SK-N-SH (cell line): ENCODE measurements around the gene RAMACL. TPM values are rescaled to one million over a fixed set of nuclear protein-coding genes. Genes with fewer than 3 reads are reported as not detected.

Source experiments
- CTCF ChIA-PET: fragments of 300-600, 350-600 bp; formaldehyde crosslinking; extraction: SDS; loops from one replicate; lab custom pipeline; 2021; lab: Yijun Ruan, JAX
- POLR2A ChIA-PET: fragments of 350-600 bp; sonication (Branson Sonifier 250); formaldehyde crosslinking; extraction: SDS; loops from one replicate; lab custom pipeline; 2020; ENCODE audit warnings: antibody characterized with exemption, inconsistent platforms; lab: Yijun Ruan, JAX
- DNase-seq: peaks from one replicate; pipeline ENCODE4 v3.0.0; 2012
- H2AFZ ChIP-seq: fragments of 200-600 bp; sonication (generic); 2 replicates; pipeline ENCODE4 v1.8.1; 2016; ENCODE audit warnings: antibody characterized with exemption, mild to moderate bottlenecking, low read depth
- H3F3A ChIP-seq: fragments of 200-600 bp; sonication (generic); replicated peaks from 2 replicates; pipeline ENCODE3; 2016; ENCODE audit warnings: antibody characterized with exemption, mild to moderate bottlenecking; ENCODE audit not compliant: insufficient read depth
- H3K27ac ChIP-seq, 2 experiments: fragments of 200-500 bp in 1 of 2; fragments of 200-600 bp in 1 of 2; sonication (Bioruptor generic) in 1 of 2; sonication (generic), shearing (Covaris generic) in 1 of 2; 2 replicates each; pipeline versions ENCODE4 v1.5.1 to v1.6.1; 2014 to 2016; ENCODE audit warnings: low read depth in 2 of 2, inconsistent platforms in 1 of 2, low read length in 1 of 2, mild to moderate bottlenecking in 1 of 2, mixed read lengths in 1 of 2
- H3K27me3 ChIP-seq: fragments of 200-600 bp; sonication (generic), shearing (Covaris generic); 2 replicates; pipeline ENCODE4 v1.6.1; 2016; ENCODE audit warnings: mixed run types; ENCODE audit not compliant: insufficient read depth
- H3K36me3 ChIP-seq, 2 experiments: fragments of 200-500 bp in 1 of 2; fragments of 200-600 bp in 1 of 2; sonication (Bioruptor generic) in 1 of 2; sonication (generic) in 1 of 2; replicated peaks in 1 of 2; 2 replicates each; pipeline versions ENCODE3 to v1.5.1; 2014 to 2016; ENCODE audit warnings: low read length in 1 of 2, mild to moderate bottlenecking in 1 of 2; ENCODE audit not compliant: insufficient read depth in 2 of 2, control insufficient read depth in 1 of 2
- H3K4me1 ChIP-seq, 2 experiments: fragments of 200-500 bp in 1 of 2; fragments of 200-600 bp in 1 of 2; sonication (Bioruptor generic) in 1 of 2; sonication (generic), shearing (Covaris generic) in 1 of 2; 2 replicates each; pipeline versions ENCODE4 v1.5.1 to v1.6.1; 2014 to 2016; ENCODE audit warnings: low read depth in 1 of 2, low read length in 1 of 2, mixed run types in 1 of 2; ENCODE audit not compliant: insufficient read depth in 2 of 2, control insufficient read depth in 1 of 2
- H3K4me2 ChIP-seq: fragments of 200-600 bp; sonication (generic), shearing (Covaris generic); 2 replicates; pipeline ENCODE4 v1.6.1; 2017; ENCODE audit warnings: mixed run types
- H3K4me3 ChIP-seq, 2 experiments: fragments of 200-500 bp in 1 of 2; fragments of 200-600 bp in 1 of 2; sonication (Bioruptor generic) in 1 of 2; sonication (generic), shearing (Covaris generic) in 1 of 2; 2 replicates each; pipeline versions ENCODE4 v1.5.1 to v1.8.1; 2014 to 2016; ENCODE audit warnings: low read depth in 2 of 2, inconsistent platforms in 1 of 2, low read length in 1 of 2, mild to moderate bottlenecking in 1 of 2, mixed read lengths in 1 of 2, moderate library complexity in 1 of 2
- H3K79me2 ChIP-seq: fragments of 200-600 bp; sonication (generic); 2 replicates; pipeline ENCODE4 v1.8.1; 2017; ENCODE audit warnings: mild to moderate bottlenecking; ENCODE audit not compliant: insufficient read depth
- H3K9ac ChIP-seq: fragments of 200-600 bp; sonication (generic); 2 replicates; pipeline ENCODE4 v1.6.1; 2017; ENCODE audit warnings: mixed run types
- H3K9me2 ChIP-seq: fragments of 200-600 bp; sonication (generic); 2 replicates; pipeline ENCODE4 v1.6.1; 2017; ENCODE audit warnings: mixed run types
- H3K9me3 ChIP-seq: fragments of 200-600 bp; sonication (generic); 2 replicates; pipeline ENCODE4 v1.6.1; 2017; ENCODE audit warnings: mixed run types, mild to moderate bottlenecking, moderate library complexity
- H4K20me1 ChIP-seq: fragments of 200-600 bp; sonication (generic); 2 replicates; pipeline ENCODE4 v1.6.1; 2017; ENCODE audit warnings: mild to moderate bottlenecking, mixed run types; ENCODE audit not compliant: insufficient read depth
- GABPA ChIP-seq: IDR thresholded peaks from 2 replicates; pipeline ENCODE4 v1.4.0; 2012; ENCODE audit warnings: low read depth, mild to moderate bottlenecking
- MXI1 ChIP-seq: IDR thresholded peaks from 2 replicates; pipeline ENCODE4 v1.6.1; 2012; ENCODE audit warnings: mild to moderate bottlenecking, low read depth, low read length, improper control_type of control experiment
- NRF1 ChIP-seq: IDR thresholded peaks from 2 replicates; pipeline ENCODE4 v1.6.1; 2012; ENCODE audit warnings: low read depth, mild to moderate bottlenecking, low read length
- POLR2AphosphoS5 ChIP-seq: IDR thresholded peaks from 2 replicates; pipeline ENCODE4 v1.6.1; 2012; ENCODE audit warnings: low read depth, low read length
- RAD21 ChIP-seq: IDR thresholded peaks from 2 replicates; pipeline ENCODE4 v1.6.1; 2012; ENCODE audit warnings: mild to moderate bottlenecking, low read length
- RCOR1 ChIP-seq: fragments of 150-350 bp; IDR thresholded peaks from 2 replicates; pipeline ENCODE4 v1.6.1; 2017; ENCODE audit warnings: antibody characterized with exemption, low read length
- RFX5 ChIP-seq: IDR thresholded peaks from 2 replicates; pipeline ENCODE4 v1.6.1; 2012; ENCODE audit warnings: mild to moderate bottlenecking, improper control_type of control experiment, low read length
- SIN3A ChIP-seq: IDR thresholded peaks from 2 replicates; pipeline ENCODE4 v1.6.1; 2012; ENCODE audit warnings: low read depth, mild to moderate bottlenecking, low read length, moderate library complexity, borderline replicate concordance
- SMC3 ChIP-seq: IDR thresholded peaks from 2 replicates; pipeline ENCODE4 v1.6.1; 2012; ENCODE audit warnings: low read depth, low read length, improper control_type of control experiment
- TAF1 ChIP-seq: IDR thresholded peaks from 2 replicates; pipeline ENCODE4 v1.6.1; 2012; ENCODE audit warnings: low read depth, mild to moderate bottlenecking, low read length, moderate library complexity, borderline replicate concordance
- TCF12 ChIP-seq: IDR thresholded peaks from 2 replicates; pipeline ENCODE4 v1.4.0; 2012
- WGBS: methylation state at CpG from one replicate; pipeline ENCODE4 v1.1.6; 2017; ENCODE audit warnings: low lambda C conversion rate; 5-methylcytosine and 5-hydroxymethylcytosine counted together
- polyA plus RNA-seq, 3 experiments: library from polyadenylated mRNA; depleted of rRNA; stranded (reverse); fragments of >200 nt; gene quantifications; 2 replicates each; pipeline ENCODE4 v1.2.3, GENCODE V29; 2012
- TF ChIP-seq, protein P1 (sequence below): IDR thresholded peaks from 2 replicates; pipeline ENCODE4; 2012
- TF ChIP-seq, protein P2 (sequence below): IDR thresholded peaks from 2 replicates; pipeline ENCODE4 v1.4.0; 2012; ENCODE audit warnings: low read depth, borderline replicate concordance
- TF ChIP-seq, protein P3 (sequence below): IDR thresholded peaks from 2 replicates; pipeline ENCODE4 v1.4.0; 2012; ENCODE audit warnings: low read depth

Gene RAMACL
- polyA plus RNA-seq, 1 of the 3 experiments (the other 2 are of a cell fraction) = 0.10 TPM

DNA sequence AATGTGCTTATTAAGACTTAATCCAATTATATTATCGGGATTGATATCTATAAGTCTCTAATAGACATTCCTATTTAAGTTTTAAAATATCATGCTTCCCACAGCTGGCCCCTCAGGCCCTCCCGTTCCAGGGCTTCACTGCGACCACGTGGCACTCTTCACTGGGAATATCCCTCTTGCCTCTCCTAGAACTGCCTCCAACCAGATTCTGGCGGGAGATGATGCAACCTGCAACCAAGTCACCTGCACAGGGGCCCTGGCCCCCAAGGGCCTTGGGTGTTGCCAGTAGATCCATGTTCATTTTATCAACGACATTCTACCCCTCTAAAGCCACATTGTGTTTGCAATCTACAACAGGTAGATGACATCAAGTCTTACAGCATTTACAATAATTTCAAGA is 18.4 kb upstream of the RAMACL start:
- Histone ChIP-seq H3K4me2 (no peak overlapping the region), H2AFZ (no peak overlapping the region), H3K36me3 (peaks cover under 1 to 15% of the 10 kb centered on the region in 2 experiments), H3K9me2 (no peaks in the 10 kb centered on the region), H4K20me1 (no peaks in the 10 kb centered on the region), H3K4me1 (peaks cover 9 to 28% of the 10 kb centered on the region in 2 experiments; a peak in 3 of 4 replicates), H3F3A (peaks cover 7% of the 10 kb centered on the region), H3K27ac (no peak overlapping the region), H3K79me2 (peaks cover 94% of the 10 kb centered on the region), H3K9ac (no peak overlapping the region), H3K27me3 (no peaks in the 10 kb centered on the region), H3K4me3 (no peak overlapping the region), H3K9me3 (no peaks in the 10 kb centered on the region)
- 87% methylated on average over 6 of the region's 6 CpGs for WGBS
- ChIA-PET POLR2A (no interaction called here), CTCF (no interaction called here)
- no peak for DNase-seq
- no peak for TF ChIP-seq RCOR1
- no peak for TF ChIP-seq NRF1
- no peak for TF ChIP-seq MXI1
- no peak for TF ChIP-seq POLR2AphosphoS5
- TF ChIP-seq TAF1 = no peak
- TF ChIP-seq GABPA = no peak
- TF ChIP-seq, protein P1, sequence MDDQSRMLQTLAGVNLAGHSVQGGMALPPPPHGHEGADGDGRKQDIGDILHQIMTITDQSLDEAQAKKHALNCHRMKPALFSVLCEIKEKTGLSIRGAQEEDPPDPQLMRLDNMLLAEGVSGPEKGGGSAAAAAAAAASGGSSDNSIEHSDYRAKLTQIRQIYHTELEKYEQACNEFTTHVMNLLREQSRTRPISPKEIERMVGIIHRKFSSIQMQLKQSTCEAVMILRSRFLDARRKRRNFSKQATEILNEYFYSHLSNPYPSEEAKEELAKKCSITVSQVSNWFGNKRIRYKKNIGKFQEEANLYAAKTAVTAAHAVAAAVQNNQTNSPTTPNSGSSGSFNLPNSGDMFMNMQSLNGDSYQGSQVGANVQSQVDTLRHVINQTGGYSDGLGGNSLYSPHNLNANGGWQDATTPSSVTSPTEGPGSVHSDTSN = no peak

DNA sequence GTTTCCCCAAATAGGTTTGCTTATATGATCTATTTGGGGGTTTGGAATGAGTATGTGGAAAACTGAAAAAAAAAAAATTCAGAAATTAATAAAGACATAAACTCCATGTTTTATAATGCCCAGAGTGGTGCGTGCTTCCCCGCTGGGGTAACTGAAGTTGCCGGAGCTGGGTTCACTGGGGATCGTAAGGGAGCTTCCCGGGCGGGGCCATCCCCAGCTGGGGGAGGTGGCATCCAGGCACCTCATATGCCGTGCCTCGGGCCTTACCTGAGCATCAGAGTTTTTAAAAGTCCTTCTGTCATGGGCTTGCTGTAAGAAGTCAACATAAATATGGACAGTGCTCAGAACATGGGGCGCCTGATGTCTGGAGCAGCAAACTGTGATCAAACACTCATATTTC is 17.9 kb upstream of the RAMACL start:
- WGBS = 94% methylated on average over 9 of the region's 9 CpGs
- H4K20me1 ChIP-seq = no peaks in the 10 kb centered on the region
- H3K9ac ChIP-seq = no peak overlapping the region
- ChIA-PET POLR2A (no interaction called here), CTCF (interaction anchor here (0.7 kb wide), 1 partner anchor 1372 kb away, joined by 3 read pairs; no protein-coding TSS in a partner anchor)
- no peak overlapping the region for H2AFZ ChIP-seq
- DNase-seq = no peak
- H3K79me2 ChIP-seq = peaks cover 94% of the 10 kb centered on the region
- no peaks in the 10 kb centered on the region for H3K9me3 ChIP-seq
- no peak overlapping the region for H3K4me3 ChIP-seq
- H3F3A ChIP-seq = peaks cover 9% of the 10 kb centered on the region
- no peak overlapping the region for H3K27ac ChIP-seq
- peaks cover 15 to 31% of the 10 kb centered on the region in 2 experiments; a peak in 3 of 4 replicates for H3K4me1 ChIP-seq
- H3K36me3 ChIP-seq = peaks cover 0 to 14% of the 10 kb centered on the region in 2 experiments
- H3K4me2 ChIP-seq = no peak overlapping the region
- H3K9me2 ChIP-seq = no peaks in the 10 kb centered on the region
- H3K27me3 ChIP-seq = no peaks in the 10 kb centered on the region
- TF ChIP-seq SMC3 (no peak), TCF12 (no peak), RAD21 (no peak), RFX5 (no peak), SIN3A (no peak)
- TF ChIP-seq, protein P2, sequence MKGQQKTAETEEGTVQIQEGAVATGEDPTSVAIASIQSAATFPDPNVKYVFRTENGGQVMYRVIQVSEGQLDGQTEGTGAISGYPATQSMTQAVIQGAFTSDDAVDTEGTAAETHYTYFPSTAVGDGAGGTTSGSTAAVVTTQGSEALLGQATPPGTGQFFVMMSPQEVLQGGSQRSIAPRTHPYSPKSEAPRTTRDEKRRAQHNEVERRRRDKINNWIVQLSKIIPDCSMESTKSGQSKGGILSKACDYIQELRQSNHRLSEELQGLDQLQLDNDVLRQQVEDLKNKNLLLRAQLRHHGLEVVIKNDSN = no peak
- TF ChIP-seq, protein P3, sequence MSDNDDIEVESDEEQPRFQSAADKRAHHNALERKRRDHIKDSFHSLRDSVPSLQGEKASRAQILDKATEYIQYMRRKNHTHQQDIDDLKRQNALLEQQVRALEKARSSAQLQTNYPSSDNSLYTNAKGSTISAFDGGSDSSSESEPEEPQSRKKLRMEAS = no peak
